ENCODE measurements around the gene NUFIP2.

DNA sequence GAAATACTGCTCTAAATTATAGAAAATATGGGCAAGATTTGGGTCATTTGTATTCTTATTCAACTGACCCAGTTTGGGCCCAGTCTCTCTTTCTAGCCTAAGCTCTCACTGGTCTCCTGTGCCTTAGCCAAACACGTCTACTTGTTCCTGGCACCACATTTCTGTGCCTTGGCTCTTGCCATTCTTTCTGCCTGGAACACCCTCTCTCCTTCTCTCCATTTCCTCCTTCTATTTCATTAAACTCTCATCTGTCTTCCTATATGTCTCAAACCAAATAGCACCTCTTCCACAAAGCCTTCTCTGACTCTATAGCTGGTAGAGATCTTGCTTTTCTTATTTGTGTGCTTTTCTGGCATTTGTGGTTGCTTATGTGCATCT, 37.7 kb upstream of the NUFIP2 start:
- TF ChIP-seq CTCF (IDR thresholded peaks at IDR 0.05 in 2 of 3, conservative IDR thresholded peaks at IDR 0.05 in 1 of 3; ENCODE audit: control insufficient read depth in 2 of 3, extremely low read depth in 1 of 3, insufficient read depth in 1 of 3, low read depth in 3 of 3, low read length in 3 of 3), result no peak
- no peak for TF ChIP-seq EZH2 (IDR thresholded peaks at IDR 0.05; ENCODE audit: borderline replicate concordance, control insufficient read depth, low read depth, low read length)
- no peak for TF ChIP-seq HCFC1 (IDR thresholded peaks at IDR 0.05; ENCODE audit: low read length)
- TF ChIP-seq STAT1 (conservative IDR thresholded peaks at IDR 0.05), result no peak
- TF ChIP-seq PBX3 (IDR thresholded peaks at IDR 0.05; ENCODE audit: insufficient replicate concordance, low read depth, low read length), result no peak
- TF ChIP-seq RB1 (IDR thresholded peaks at IDR 0.05; ENCODE audit: borderline replicate concordance), result no peak
- TF ChIP-seq ZNF274 (IDR thresholded peaks at IDR 0.05; ENCODE audit: insufficient read depth, insufficient read length), result no peak
- no peak for TF ChIP-seq E2F4 (IDR thresholded peaks at IDR 0.05; ENCODE audit: low read depth, low read length)
- TF ChIP-seq JUNB (IDR thresholded peaks at IDR 0.05), result no peak
- no peak for TF ChIP-seq TCF7 (IDR thresholded peaks at IDR 0.05; ENCODE audit: borderline replicate concordance)
